ENCODE results near the gene UBR3.

The UBR3 gene

DNA sequence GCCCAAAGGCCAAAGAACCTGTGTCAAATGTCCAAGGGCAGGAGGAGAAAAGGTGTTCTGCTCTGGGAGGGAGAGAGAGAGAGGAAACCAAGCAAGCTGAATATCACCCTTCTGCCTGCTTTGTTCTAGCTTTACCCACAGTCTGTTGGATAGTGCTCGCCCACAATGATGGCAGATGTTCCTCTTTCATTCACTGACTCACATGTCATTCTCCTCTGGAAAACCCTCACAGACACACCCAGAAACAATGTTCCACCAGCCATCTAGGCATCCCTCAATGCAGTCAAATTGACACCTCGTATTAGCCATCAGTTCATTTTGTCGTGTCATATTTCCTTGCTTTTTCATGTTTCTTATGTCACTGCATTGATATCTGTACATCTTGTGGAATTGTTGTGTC, 150.3 kb downstream of the UBR3 start:
- CTCF ChIA-PET: interaction anchor here (0.6 kb wide), 2 partner anchors 25 to 328 kb away, joined by 3 to 4 read pairs; no protein-coding TSS in a partner anchor
- H3K27ac ChIP-seq: no peak overlapping the region
- TF ChIP-seq, protein P1, sequence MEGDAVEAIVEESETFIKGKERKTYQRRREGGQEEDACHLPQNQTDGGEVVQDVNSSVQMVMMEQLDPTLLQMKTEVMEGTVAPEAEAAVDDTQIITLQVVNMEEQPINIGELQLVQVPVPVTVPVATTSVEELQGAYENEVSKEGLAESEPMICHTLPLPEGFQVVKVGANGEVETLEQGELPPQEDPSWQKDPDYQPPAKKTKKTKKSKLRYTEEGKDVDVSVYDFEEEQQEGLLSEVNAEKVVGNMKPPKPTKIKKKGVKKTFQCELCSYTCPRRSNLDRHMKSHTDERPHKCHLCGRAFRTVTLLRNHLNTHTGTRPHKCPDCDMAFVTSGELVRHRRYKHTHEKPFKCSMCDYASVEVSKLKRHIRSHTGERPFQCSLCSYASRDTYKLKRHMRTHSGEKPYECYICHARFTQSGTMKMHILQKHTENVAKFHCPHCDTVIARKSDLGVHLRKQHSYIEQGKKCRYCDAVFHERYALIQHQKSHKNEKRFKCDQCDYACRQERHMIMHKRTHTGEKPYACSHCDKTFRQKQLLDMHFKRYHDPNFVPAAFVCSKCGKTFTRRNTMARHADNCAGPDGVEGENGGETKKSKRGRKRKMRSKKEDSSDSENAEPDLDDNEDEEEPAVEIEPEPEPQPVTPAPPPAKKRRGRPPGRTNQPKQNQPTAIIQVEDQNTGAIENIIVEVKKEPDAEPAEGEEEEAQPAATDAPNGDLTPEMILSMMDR (conservative IDR thresholded peaks at IDR 0.05; ENCODE audit: low read depth): no peak
- POLR2A ChIA-PET (ENCODE audit: low non-redundant PET): no interaction called here
- no peak for DNase-seq (ENCODE audit: low spot score)

DNA sequence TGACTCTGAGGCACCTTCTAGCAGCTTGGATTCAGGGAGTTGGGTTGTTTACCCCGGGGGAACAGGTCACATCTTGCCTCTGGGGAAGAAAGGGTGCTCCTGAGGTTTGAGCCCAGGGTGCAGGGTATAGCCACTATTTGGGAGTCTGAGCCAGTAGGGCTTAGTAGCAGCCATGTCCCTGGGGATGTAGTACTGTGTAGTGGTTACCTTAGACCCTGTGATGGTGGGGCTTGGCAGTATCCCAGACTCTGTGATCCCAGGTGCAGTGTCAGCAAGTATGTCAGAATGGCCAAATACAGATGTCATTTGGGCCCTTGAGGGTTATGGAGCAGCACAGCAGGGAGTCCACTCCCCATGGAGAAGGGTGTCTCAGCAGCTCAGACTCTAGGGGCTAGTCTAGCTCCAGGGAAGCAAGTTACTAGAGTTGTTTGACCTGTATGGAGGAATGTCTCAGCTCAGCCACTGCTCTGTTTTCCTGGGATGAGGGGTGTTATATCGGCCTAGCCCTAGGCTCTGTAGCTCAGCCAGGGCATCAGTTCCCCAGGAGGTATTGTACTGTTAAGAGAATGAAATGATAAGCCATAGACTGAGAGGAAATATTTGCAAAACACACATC, 151.3 kb downstream of the UBR3 start:
- POLR2A ChIA-PET (ENCODE audit: low non-redundant PET): no interaction called here

GRCh38 chr2:169979025-169979424, 151.8 kb downstream of the UBR3 start:
- ChIA-PET CTCF (no interaction called here), POLR2A (ENCODE audit: low non-redundant PET) (no interaction called here)
- TF ChIP-seq, protein P1 (conservative IDR thresholded peaks at IDR 0.05; ENCODE audit: low read depth): no peak
- DNase-seq (ENCODE audit: low spot score): no peak
- H3K27ac ChIP-seq: no peak overlapping the region

More for the DNA sequence above, 151.3 kb downstream of the UBR3 start:
- TF ChIP-seq, protein P1 (conservative IDR thresholded peaks at IDR 0.05; ENCODE audit: low read depth): no peak
- H3K27ac ChIP-seq: no peak overlapping the region
- DNase-seq (ENCODE audit: low spot score): no peak
- CTCF ChIA-PET: no interaction called here

- ChIA-PET CTCF (no interaction called here), POLR2A (ENCODE audit: low non-redundant PET) (no interaction called here)
- no peak for DNase-seq (ENCODE audit: low spot score)
- TF ChIP-seq, protein P1 (conservative IDR thresholded peaks at IDR 0.05; ENCODE audit: low read depth): no peak
- H3K27ac ChIP-seq: no peak overlapping the region
These were observed 152.7 kb downstream of the UBR3 start for GRCh38 chr2:169980001-169980400.

DNA sequence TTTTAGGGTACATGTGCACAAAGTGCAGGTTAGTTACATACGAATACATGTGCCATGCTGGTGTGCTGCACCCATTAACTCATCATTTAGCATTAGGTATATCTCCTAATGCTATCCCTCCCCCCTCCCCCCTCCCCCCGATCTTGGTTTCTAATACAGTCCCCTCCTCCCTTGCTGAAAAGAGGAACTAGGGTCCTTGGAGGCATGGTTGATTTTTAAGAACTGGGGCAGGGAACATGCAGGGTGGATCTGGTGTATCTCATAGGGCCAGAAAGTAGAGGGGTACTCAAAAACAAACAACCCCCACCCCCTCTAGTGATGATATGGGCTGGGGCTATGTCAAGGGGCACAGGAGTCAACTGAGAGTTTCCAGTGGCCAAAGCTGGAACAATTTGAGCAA, 153.4 kb downstream of the UBR3 start:
- no peak for DNase-seq (ENCODE audit: low spot score)
- CTCF ChIA-PET: no interaction called here
- TF ChIP-seq, protein P1 (conservative IDR thresholded peaks at IDR 0.05; ENCODE audit: low read depth): no peak
- POLR2A ChIA-PET (ENCODE audit: low non-redundant PET): no interaction called here
- no peak overlapping the region for H3K27ac ChIP-seq

DNA sequence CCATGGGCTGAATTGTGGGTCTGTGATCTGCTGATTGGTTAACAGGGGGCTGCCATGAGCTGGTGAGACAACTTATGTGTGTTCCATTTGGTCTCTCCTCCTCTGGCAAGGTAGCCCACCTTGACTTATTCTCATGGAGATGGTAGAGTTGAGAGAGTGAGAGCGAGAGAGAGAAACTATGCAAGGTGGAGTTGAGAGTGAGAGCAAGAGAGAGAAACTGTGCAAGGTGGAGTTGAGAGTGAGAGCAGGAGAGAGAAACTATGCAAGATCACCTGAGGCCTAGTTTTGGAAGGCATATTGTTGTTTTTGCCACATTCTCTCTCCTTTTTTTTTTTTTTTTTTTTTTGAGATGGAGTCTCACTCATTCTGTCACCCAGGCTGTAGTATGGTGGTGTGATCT, 155.7 kb downstream of the UBR3 start:
- ChIA-PET CTCF (interaction anchor here (0.6 kb wide), 1 partner anchor 16 kb away, joined by 4 read pairs; no protein-coding TSS in a partner anchor), POLR2A (ENCODE audit: low non-redundant PET) (no interaction called here)
- no peak overlapping the region for H3K27ac ChIP-seq
- TF ChIP-seq, protein P1 (conservative IDR thresholded peaks at IDR 0.05; ENCODE audit: low read depth): no peak
- DNase-seq (ENCODE audit: low spot score): no peak
